IMR-90 (cell line): ENCODE data around the gene TCERG1L. TPM values are rescaled to one million over a fixed set of nuclear protein-coding genes. Genes with fewer than 3 reads are reported as not detected.

Experiments used
- ATAC-seq: fragments of 200-7000 bp; cut with Tn5 transposase; 2 replicates; pipeline ENCODE4 v1.9.1; 2020; ENCODE audit warnings: low read depth, mild to moderate bottlenecking, moderate library complexity
- BruUV-seq: library from RNA; stranded (reverse); fragments of 400-500 nt; replicated peaks from 2 replicates; lab custom pipeline; 2021; lab: Mats Ljungman, UMichigan
- CTCF ChIA-PET: fragments of 300-600 bp; formaldehyde crosslinking; extraction: SDS; loops from one replicate; lab custom pipeline; 2021; ENCODE audit warnings: antibody characterized with exemption; lab: Yijun Ruan, JAX
- POLR2A ChIA-PET: fragments of 300-600 bp; sonication (Branson Sonifier 250); formaldehyde crosslinking; loops from one replicate; lab custom pipeline; 2022; ENCODE audit warnings: antibody characterized with exemption; ENCODE audit not compliant: unreplicated experiment; lab: Charles Lee
- DNase-seq: peaks from one replicate; pipeline ENCODE4 v3.0.0; 2013
- H2AFZ ChIP-seq: replicated peaks from 2 replicates; pipeline ENCODE3; 2013; ENCODE audit warnings: low read length, mild to moderate bottlenecking; ENCODE audit not compliant: poor library complexity
- H2AK5ac ChIP-seq: 2 replicates; pipeline ENCODE4 v1.6.1; 2013; ENCODE audit warnings: low read depth, low read length, inconsistent platforms
- H2AK9ac ChIP-seq: replicated peaks from 2 replicates; pipeline ENCODE3; 2013; ENCODE audit warnings: mild to moderate bottlenecking, low read depth, low read length, moderate library complexity; ENCODE audit not compliant: poor library complexity
- H2BK120ac ChIP-seq: 2 replicates; pipeline ENCODE4 v1.6.1; 2013; ENCODE audit warnings: low read depth, low read length, inconsistent platforms
- H2BK15ac ChIP-seq: 3 replicates; pipeline ENCODE4 v1.6.1; 2013; ENCODE audit warnings: low read depth, low read length, inconsistent platforms
- H2BK20ac ChIP-seq: 2 replicates; pipeline ENCODE4 v1.6.1; 2013; ENCODE audit warnings: low read depth, mild to moderate bottlenecking, inconsistent platforms, low read length, moderate library complexity
- H2BK5ac ChIP-seq: 2 replicates; pipeline ENCODE4 v1.6.1; 2013; ENCODE audit warnings: mild to moderate bottlenecking, low read depth, low read length, inconsistent platforms; ENCODE audit not compliant: poor library complexity, severe bottlenecking
- H3K14ac ChIP-seq: replicated peaks from 2 replicates; pipeline ENCODE4 v1.6.1; 2013; ENCODE audit warnings: low read depth, low read length, inconsistent platforms
- H3K18ac ChIP-seq: 2 replicates; pipeline ENCODE4 v1.6.1; 2013; ENCODE audit warnings: low read depth, low read length, control low read depth
- H3K23ac ChIP-seq: 2 replicates; pipeline ENCODE4 v1.6.1; 2013; ENCODE audit warnings: low read depth, low read length, inconsistent platforms
- H3K27ac ChIP-seq: 2 replicates; pipeline ENCODE4 v1.5.1; 2013; ENCODE audit warnings: mild to moderate bottlenecking, control low read depth, low read length; ENCODE audit not compliant: insufficient read depth
- H3K27me3 ChIP-seq: 2 replicates; pipeline ENCODE4 v1.6.1; 2013; ENCODE audit warnings: low read length; ENCODE audit not compliant: control insufficient read depth, insufficient read depth
- H3K36me3 ChIP-seq: 2 replicates; pipeline ENCODE4 v1.6.1; 2013; ENCODE audit warnings: low read length, mixed read lengths; ENCODE audit not compliant: control insufficient read depth, insufficient read depth
- H3K4ac ChIP-seq: 2 replicates; pipeline ENCODE4 v1.6.1; 2013; ENCODE audit warnings: low read depth, low read length, inconsistent platforms
- H3K4me1 ChIP-seq: 2 replicates; pipeline ENCODE4 v1.6.1; 2013; ENCODE audit warnings: low read length, mixed read lengths; ENCODE audit not compliant: control insufficient read depth, insufficient read depth
- H3K4me2 ChIP-seq: 2 replicates; pipeline ENCODE4 v1.6.1; 2013; ENCODE audit warnings: low read depth, mild to moderate bottlenecking, control low read depth, low read length, moderate library complexity
- H3K4me3 ChIP-seq: 2 replicates; pipeline ENCODE4 v1.5.1; 2013; ENCODE audit warnings: low read depth, mild to moderate bottlenecking, control low read depth, low read length, moderate library complexity; ENCODE audit not compliant: insufficient read depth
- H3K56ac ChIP-seq: 2 replicates; pipeline ENCODE4 v1.6.1; 2013; ENCODE audit warnings: low read length, inconsistent platforms; ENCODE audit not compliant: insufficient read depth; ENCODE audit errors: extremely low read depth
- H3K79me1 ChIP-seq, 2 experiments: 2 replicates each; pipeline ENCODE4 v1.6.1; 2013; ENCODE audit warnings: low read length in 2 of 2, inconsistent platforms in 1 of 2, low read depth in 1 of 2
- H3K9ac ChIP-seq: 2 replicates; pipeline ENCODE4 v1.6.1; 2013; ENCODE audit warnings: low read depth, low read length, control low read depth
- H3K9me1 ChIP-seq: 2 replicates; pipeline ENCODE4 v1.6.1; 2013; ENCODE audit warnings: low read length, inconsistent platforms; ENCODE audit not compliant: insufficient read depth
- H3K9me3 ChIP-seq: 2 replicates; pipeline ENCODE4 v1.6.1; 2013; ENCODE audit warnings: low read length; ENCODE audit not compliant: control insufficient read depth, insufficient read depth
- H4K20me1 ChIP-seq: 2 replicates; pipeline ENCODE4 v1.6.1; 2013; ENCODE audit warnings: low read length, inconsistent platforms; ENCODE audit not compliant: insufficient read depth
- H4K5ac ChIP-seq: 2 replicates; pipeline ENCODE4 v1.6.1; 2013; ENCODE audit warnings: mild to moderate bottlenecking, low read depth, low read length, control low read depth
- H4K8ac ChIP-seq, 2 experiments: 2 replicates each; pipeline ENCODE4 v1.6.1; 2013; ENCODE audit warnings: low read depth in 2 of 2, low read length in 2 of 2, control low read depth in 1 of 2, inconsistent platforms in 1 of 2
- H4K91ac ChIP-seq: 2 replicates; pipeline ENCODE4 v1.6.1; 2013; ENCODE audit warnings: low read depth, low read length, inconsistent platforms; ENCODE audit not compliant: insufficient read depth
- FOS ChIP-seq: fragments of 150-350 bp; IDR thresholded peaks from 2 replicates; pipeline ENCODE4 v1.6.1; 2016; ENCODE audit warnings: low read depth, low read length
- MXI1 ChIP-seq: IDR thresholded peaks from 2 replicates; pipeline ENCODE4 v1.6.1; 2012; ENCODE audit warnings: low read depth, mild to moderate bottlenecking, low read length, moderate library complexity, borderline replicate concordance
- NFE2L2 ChIP-seq: fragments of 150-350 bp; IDR thresholded peaks from 2 replicates; pipeline ENCODE4 v1.6.1; 2016; ENCODE audit warnings: low read depth, mild to moderate bottlenecking, low read length
- POLR2A ChIP-seq: IDR thresholded peaks from 2 replicates; pipeline ENCODE4 v1.6.1; 2012; ENCODE audit warnings: mild to moderate bottlenecking, low read depth, low read length
- RCOR1 ChIP-seq: IDR thresholded peaks from 2 replicates; pipeline ENCODE4 v1.6.1; 2012; ENCODE audit warnings: mild to moderate bottlenecking, low read length, improper control_type of control experiment; ENCODE audit not compliant: insufficient replicate concordance
- RFX5 ChIP-seq: IDR thresholded peaks from 2 replicates; pipeline ENCODE4 v1.8.0; 2012; ENCODE audit warnings: low read depth, mild to moderate bottlenecking, low read length, moderate library complexity
- SMC3 ChIP-seq: fragments of 150-350 bp; IDR thresholded peaks from 2 replicates; pipeline ENCODE4 v1.6.1; 2016; ENCODE audit warnings: low read depth, mild to moderate bottlenecking, antibody characterized with exemption, low read length, moderate library complexity
- WGBS, 2 experiments: methylation state at CpG; one replicate each; pipeline versions ENCODE4 v1.1.5 to v1.1.7; 2013; ENCODE audit warnings: missing lambda C conversion rate in 2 of 2; ENCODE audit not compliant: insufficient read length in 1 of 2; ENCODE audit errors: extremely low coverage in 2 of 2; 5-methylcytosine and 5-hydroxymethylcytosine counted together
- dilution Hi-C: fragments of 300-500 bp; cut with HindIII; formaldehyde crosslinking; loops from one replicate; pipeline ENCODE4 v1.14.3; 2018; ENCODE audit warnings: low sequenced_read_pairs; ENCODE audit not compliant: unreplicated experiment
- in situ Hi-C: fragments of 300-500 bp; cut with MboI; formaldehyde crosslinking; loops from 3 replicates; pipeline ENCODE4 v1.14.3; 2019; ENCODE audit warnings: low sequenced_read_pairs, inconsistent platforms, mixed read lengths
- intact Hi-C: fragments of 100-400 bp; cut with micrococcal nuclease; formaldehyde crosslinking; loops from 2 replicates; pipeline ENCODE4 v1.10.0; 2022
- polyA plus RNA-seq, 3 experiments: library from polyadenylated mRNA; depleted of rRNA; stranded (reverse); fragments of >200 nt; gene quantifications; 2 replicates each; pipeline ENCODE4 v1.2.3, GENCODE V29; 2012; ENCODE audit warnings: low replicate concordance in 1 of 3
- total RNA-seq: library from RNA; depleted of rRNA; stranded (reverse); fragments of >200 nt; gene quantifications from 2 replicates; pipeline ENCODE4 v1.2.3, GENCODE V29; 2012
- TF ChIP-seq, protein P1 (sequence below): fragments of 150-350 bp; IDR thresholded peaks from 2 replicates; pipeline ENCODE4 v1.6.1; 2016; ENCODE audit warnings: low read depth, mild to moderate bottlenecking, low read length, moderate library complexity, borderline replicate concordance

Gene TCERG1L
- total and polyA plus RNA-seq, 2 of the 4 experiments (the other 2 are of a cell fraction): not detected

DNA sequence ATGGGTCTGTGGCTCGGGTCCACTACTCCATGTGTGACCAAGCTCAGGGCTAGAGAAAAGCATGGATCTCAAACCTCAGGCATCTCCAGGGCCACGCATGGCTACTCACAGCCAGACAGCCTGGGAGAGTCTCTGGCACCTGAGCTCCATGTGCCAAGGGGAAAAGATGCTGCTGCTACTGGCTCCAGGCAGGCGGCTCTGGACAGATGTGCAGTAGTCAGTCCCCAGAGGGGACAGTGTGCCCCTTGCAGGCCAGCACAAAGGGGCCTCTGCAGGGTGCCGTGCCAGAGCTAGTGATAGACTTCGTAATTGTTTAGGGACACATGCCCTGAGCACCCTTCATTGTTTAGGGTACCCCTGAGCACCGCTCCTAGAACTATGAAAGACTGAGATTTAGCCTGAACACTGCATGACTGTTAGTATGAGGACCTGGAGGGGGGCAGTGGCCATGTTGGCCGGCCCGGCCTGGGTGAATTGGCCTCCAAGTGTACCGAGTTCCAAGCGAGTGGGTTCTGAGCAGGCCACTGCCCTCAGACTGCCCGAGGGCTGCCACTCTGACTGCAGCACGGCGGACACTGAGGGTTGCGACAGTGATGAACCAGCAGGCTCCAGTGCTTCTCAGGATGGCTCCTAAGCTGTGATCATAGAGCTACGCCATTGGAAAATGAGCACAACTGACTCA is 80.7 kb downstream of the TCERG1L start:
- H3K4me1 ChIP-seq: no peaks in the 10 kb centered on the region
- ATAC-seq: no peak
- no peak overlapping the region for H3K14ac ChIP-seq
- no peaks in the 10 kb centered on the region for H3K36me3 ChIP-seq
- WGBS, 2 experiments: 69% methylated on average over 12 of the region's 15 CpGs; no CpG with 5 or more reads in 1 of the 2 experiments
- dilution Hi-C loops: no loop called here
- in situ Hi-C loops: no loop called here
- H2AFZ ChIP-seq: no peak overlapping the region
- no peak overlapping the region for H3K4me2 ChIP-seq
- intact Hi-C loops: no loop called here
- H2BK15ac ChIP-seq: no peak overlapping the region
- H3K9me1 ChIP-seq: no peaks in the 10 kb centered on the region
- no peak overlapping the region for H3K23ac ChIP-seq
- H4K5ac ChIP-seq: no peak overlapping the region
- no peak overlapping the region for H3K9ac ChIP-seq
- H3K56ac ChIP-seq: no peak overlapping the region
- BruUV-seq: no TSS peak
- CTCF ChIA-PET: no interaction called here
- H2BK20ac ChIP-seq: no peak overlapping the region
- no peak overlapping the region for H2AK9ac ChIP-seq
- no peaks in the 10 kb centered on the region for H4K20me1 ChIP-seq
- H3K79me1 ChIP-seq: no peaks in the 10 kb centered on the region
- no peak overlapping the region for H4K91ac ChIP-seq
- no peak for DNase-seq
- no peak overlapping the region for H3K18ac ChIP-seq
- H2AK5ac ChIP-seq: no peak overlapping the region
- H2BK120ac ChIP-seq: no peak overlapping the region
- H3K27me3 ChIP-seq: no peaks in the 10 kb centered on the region
- no peak overlapping the region for H3K4me3 ChIP-seq
- no peak overlapping the region for H4K8ac ChIP-seq
- POLR2A ChIA-PET: no interaction called here
- no peak overlapping the region for H3K4ac ChIP-seq
- TF ChIP-seq MXI1: no peak
- no peak for TF ChIP-seq FOS
- no peak for TF ChIP-seq NFE2L2
- TF ChIP-seq RFX5: no peak
- TF ChIP-seq SMC3: no peak
- TF ChIP-seq, protein P1, sequence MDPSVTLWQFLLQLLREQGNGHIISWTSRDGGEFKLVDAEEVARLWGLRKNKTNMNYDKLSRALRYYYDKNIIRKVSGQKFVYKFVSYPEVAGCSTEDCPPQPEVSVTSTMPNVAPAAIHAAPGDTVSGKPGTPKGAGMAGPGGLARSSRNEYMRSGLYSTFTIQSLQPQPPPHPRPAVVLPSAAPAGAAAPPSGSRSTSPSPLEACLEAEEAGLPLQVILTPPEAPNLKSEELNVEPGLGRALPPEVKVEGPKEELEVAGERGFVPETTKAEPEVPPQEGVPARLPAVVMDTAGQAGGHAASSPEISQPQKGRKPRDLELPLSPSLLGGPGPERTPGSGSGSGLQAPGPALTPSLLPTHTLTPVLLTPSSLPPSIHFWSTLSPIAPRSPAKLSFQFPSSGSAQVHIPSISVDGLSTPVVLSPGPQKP: no peak
- TF ChIP-seq RCOR1: no peak
- no peak for TF ChIP-seq POLR2A
- no peak overlapping the region for H3K27ac ChIP-seq
- H3K9me3 ChIP-seq: peaks cover 33% of the 10 kb centered on the region
- H2BK5ac ChIP-seq: no peak overlapping the region
